Ovary (tissue), 9 donors: ENCODE measurements around the gene PSMD2. TPM values are rescaled to one million over a fixed set of nuclear protein-coding genes. Genes with fewer than 3 reads are reported as not detected.

Source experiments
- DNase-seq, 5 donors: peaks; one replicate each; pipeline ENCODE4 v3.0.0-alpha.2; 2019 to 2020
- H3K27ac ChIP-seq, 2 donors: fragments of 200-600 bp; one replicate each; pipeline versions ENCODE4 v1.5.1 to v1.8.0; 2019 to 2022
- H3K27me3 ChIP-seq: fragments of 200-600 bp; one replicate; pipeline ENCODE4 v1.8.0; 2022
- H3K36me3 ChIP-seq: fragments of 200-600 bp; sonication (generic); one replicate; pipeline ENCODE4 v1.5.1; 2019
- H3K4me1 ChIP-seq: one replicate; pipeline ENCODE4 v1.8.1; 2013; ENCODE audit warnings: mild to moderate bottlenecking, moderate library complexity; ENCODE audit not compliant: insufficient read depth
- H3K4me3 ChIP-seq: fragments of 200-600 bp; sonication (generic); one replicate; pipeline ENCODE4 v1.5.1; 2017
- H3K9me3 ChIP-seq, 2 donors: fragments of 200-600 bp in 1 of 2; sonication (generic) in 1 of 2; one replicate each; pipeline versions ENCODE4 v1.5.1 to v1.8.1; 2013 to 2019; ENCODE audit warnings: mild to moderate bottlenecking in 1 of 2, moderate library complexity in 1 of 2
- CTCF ChIP-seq, 3 donors: fragments of 450-650 bp in 2 of 3; fragments of 200-600 bp in 1 of 3; IDR thresholded peaks; one replicate each; pipeline versions ENCODE4 v1.5.1 to v1.8.0; 2016 to 2022; ENCODE audit warnings: antibody characterized with exemption in 3 of 3, mild to moderate bottlenecking in 1 of 3
- EP300 ChIP-seq: sonication (generic); formaldehyde crosslinking; IDR thresholded peaks from one replicate; pipeline ENCODE4 v1.6.1; 2017; ENCODE audit warnings: antibody characterized with exemption
- POLR2A ChIP-seq: fragments of 450-650 bp; IDR thresholded peaks from one replicate; pipeline ENCODE4 v1.6.1; 2017; ENCODE audit warnings: antibody characterized with exemption, mild to moderate bottlenecking, moderate library complexity
- WGBS, 3 donors: extraction: QIAGEN DNeasy Blood & Tissue Kit in 1 of 3; methylation state at CpG; one replicate each; pipeline versions ENCODE4 v1.1.5 to v1.1.7; 2013 to 2017; 5-methylcytosine and 5-hydroxymethylcytosine counted together
- intact Hi-C, 4 donors: fragments of 100-400 bp; cut with DNase I; formaldehyde crosslinking; loops; one replicate each; pipeline versions ENCODE4 v1.11.0 to v1.15.1; 2022 to 2023
- polyA plus RNA-seq, 2 donors: library from polyadenylated mRNA; stranded (reverse); fragments of 200-250 nt in 1 of 2; fragments of 350-450 nt in 1 of 2; fragmentation: Illumina TruSeq in 1 of 2; extraction: RNeasy Lipid Tissue Mini Kit (QIAGEN cat#74804) in 1 of 2; gene quantifications; one replicate each; pipeline ENCODE4 v1.2.3, GENCODE V29; 2013 to 2014
- total RNA-seq, 7 donors: library from RNA; depleted of rRNA in 2 of 7; stranded (reverse); fragments of >200 nt in 2 of 7; fragmentation: NEBNext Ultra II Directional in 3 of 7; extraction: Animal tissue kit (Norgen Biotek cat#: 25700) in 3 of 7; gene quantifications; one replicate each; pipeline versions ENCODE4 v1.1.0 to v1.2.4, GENCODE V29; 2016 to 2023
- donor health status: DM: no; HTN: no; CAD: no; lungs with moderate emphysema.
- donor health status: DM: no; HTN: no; CAD: no.
- donor health status: Bipolar disorder and iron deficiency.
- donor health status: DM: yes; HTN: yes; CAD: no.
- donor health status: DM: no; HTN: no; CAD: no.
- donor health status: DM: yes; HTN: yes; CAD: no.

Gene PSMD2
- total and polyA plus RNA-seq, 9 donors: 74.4 to 177 (median 138) TPM

DNA sequence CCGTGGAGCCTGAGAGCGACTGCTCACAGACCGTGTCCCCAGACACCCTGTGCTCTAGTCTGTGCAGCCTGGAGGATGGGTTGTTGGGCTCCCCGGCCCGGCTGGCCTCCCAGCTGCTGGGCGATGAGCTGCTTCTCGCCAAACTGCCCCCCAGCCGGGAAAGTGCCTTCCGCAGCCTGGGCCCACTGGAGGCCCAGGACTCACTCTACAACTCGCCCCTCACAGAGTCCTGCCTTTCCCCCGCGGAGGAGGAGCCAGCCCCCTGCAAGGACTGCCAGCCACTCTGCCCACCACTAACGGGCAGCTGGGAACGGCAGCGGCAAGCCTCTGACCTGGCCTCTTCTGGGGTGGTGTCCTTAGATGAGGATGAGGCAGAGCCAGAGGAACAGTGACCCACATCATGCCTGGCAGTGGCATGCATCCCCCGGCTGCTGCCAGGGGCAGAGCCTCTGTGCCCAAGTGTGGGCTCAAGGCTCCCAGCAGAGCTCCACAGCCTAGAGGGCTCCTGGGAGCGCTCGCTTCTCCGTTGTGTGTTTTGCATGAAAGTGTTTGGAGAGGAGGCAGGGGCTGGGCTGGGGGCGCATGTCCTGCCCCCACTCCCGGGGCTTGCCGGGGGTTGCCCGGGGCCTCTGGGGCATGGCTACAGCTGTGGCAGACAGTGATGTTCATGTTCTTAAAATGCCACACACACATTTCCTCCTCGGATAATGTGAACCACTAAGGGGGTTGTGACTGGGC, 45.7 kb downstream of the PSMD2 start:
- Histone ChIP-seq H3K27me3 (no peaks in the 10 kb centered on the region), H3K9me3 (no peaks in the 10 kb centered on the region), H3K27ac (no peak overlapping the region), H3K36me3 (no peaks in the 10 kb centered on the region), H3K4me1 (peaks cover 6% of the 10 kb centered on the region), H3K4me3 (no peak overlapping the region)
- no peak for DNase-seq
- no peak for TF ChIP-seq POLR2A
- intact Hi-C loops: no loop called here
- WGBS, 3 donors: 72 to 76% (median 76%) methylated on average over 20 to 24 of the region's 24 CpGs

DNA sequence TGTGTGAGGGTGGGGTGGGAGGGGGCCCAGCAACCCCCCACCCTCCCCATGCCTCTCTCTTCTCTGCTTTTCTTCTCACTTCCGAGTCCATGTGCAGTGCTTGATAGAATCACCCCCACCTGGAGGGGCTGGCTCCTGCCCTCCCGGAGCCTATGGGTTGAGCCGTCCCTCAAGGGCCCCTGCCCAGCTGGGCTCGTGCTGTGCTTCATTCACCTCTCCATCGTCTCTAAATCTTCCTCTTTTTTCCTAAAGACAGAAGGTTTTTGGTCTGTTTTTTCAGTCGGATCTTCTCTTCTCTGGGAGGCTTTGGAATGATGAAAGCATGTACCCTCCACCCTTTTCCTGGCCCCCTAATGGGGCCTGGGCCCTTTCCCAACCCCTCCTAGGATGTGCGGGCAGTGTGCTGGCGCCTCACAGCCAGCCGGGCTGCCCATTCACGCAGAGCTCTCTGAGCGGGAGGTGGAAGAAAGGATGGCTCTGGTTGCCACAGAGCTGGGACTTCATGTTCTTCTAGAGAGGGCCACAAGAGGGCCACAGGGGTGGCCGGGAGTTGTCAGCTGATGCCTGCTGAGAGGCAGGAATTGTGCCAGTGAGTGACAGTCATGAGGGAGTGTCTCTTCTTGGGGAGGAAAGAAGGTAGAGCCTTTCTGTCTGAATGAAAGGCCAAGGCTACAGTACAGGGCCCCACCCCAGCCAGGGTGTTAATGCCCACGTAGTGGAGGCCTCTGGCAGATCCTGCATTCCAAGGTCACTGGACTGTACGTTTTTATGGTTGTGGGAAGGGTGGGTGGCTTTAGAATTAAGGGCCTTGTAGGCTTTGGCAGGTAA, 46.5 kb downstream of the PSMD2 start:
- Histone ChIP-seq H3K4me3 (no peak overlapping the region), H3K9me3 (no peaks in the 10 kb centered on the region), H3K36me3 (no peaks in the 10 kb centered on the region), H3K4me1 (peaks cover 6% of the 10 kb centered on the region), H3K27me3 (no peaks in the 10 kb centered on the region), H3K27ac (no peak overlapping the region)
- intact Hi-C loops: no loop called here
- DNase-seq: peak in 1 of 5 donors; percentile 46
- WGBS, 3 donors: 47 to 56% (median 50%) methylated on average over 14 of the region's 14 CpGs
- TF ChIP-seq POLR2A: no peak
- no peak for TF ChIP-seq CTCF (IDR thresholded peaks at IDR 0.05)
- no peak for TF ChIP-seq EP300

GRCh38 chr3:184346480-184347190, 47.6 kb downstream of the PSMD2 start:
- 90 to 91% (median 91%) methylated on average over 20 of the region's 20 CpGs for WGBS, 3 donors
- Histone ChIP-seq H3K9me3 (no peaks in the 10 kb centered on the region), H3K36me3 (no peaks in the 10 kb centered on the region), H3K27me3 (no peaks in the 10 kb centered on the region), H3K4me3 (no peak overlapping the region), H3K4me1 (peaks cover 8% of the 10 kb centered on the region), H3K27ac (no peak overlapping the region)
- TF ChIP-seq EP300 (no peak), POLR2A (no peak), CTCF (IDR thresholded peaks at IDR 0.05) (no peak)
- intact Hi-C loops: no loop called here
- DNase-seq: no peak

DNA sequence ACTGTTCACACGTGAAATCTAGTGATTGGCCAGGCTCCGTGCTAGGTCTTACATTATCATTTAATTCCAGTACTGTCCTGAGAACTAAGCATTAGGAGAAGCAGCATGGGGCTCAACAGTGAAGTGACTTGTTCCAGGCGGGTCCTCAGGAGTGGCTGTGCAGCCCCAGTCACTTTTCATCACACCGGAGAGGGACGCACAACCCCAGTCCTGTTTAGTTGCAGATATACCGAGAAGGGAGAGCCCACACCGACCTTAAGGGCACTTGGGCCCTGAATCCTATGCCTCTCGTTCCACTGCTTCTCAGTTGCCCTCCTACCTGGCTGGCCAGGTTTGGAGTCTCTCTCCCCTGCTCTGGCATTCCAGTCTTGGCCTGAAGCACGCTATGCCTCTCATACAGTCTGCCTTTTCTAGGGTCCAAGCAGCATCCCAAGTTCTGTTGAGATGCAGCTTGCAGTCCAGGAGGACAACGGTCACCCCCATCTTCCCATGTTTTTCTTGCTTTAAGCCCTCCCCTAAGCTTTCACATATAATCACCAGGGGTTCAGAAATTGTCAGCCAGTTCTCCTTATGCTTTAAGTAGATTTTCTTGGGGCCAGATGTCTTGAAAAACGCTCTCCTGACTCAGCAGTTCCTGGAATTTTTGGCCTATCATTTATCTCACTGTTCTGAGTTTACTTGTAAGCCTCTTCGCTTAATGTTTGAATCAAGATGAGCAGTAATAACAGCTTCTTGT, 48.4 kb downstream of the PSMD2 start:
- no peaks in the 10 kb centered on the region for H3K27me3 ChIP-seq
- no peak for TF ChIP-seq CTCF (IDR thresholded peaks at IDR 0.05)
- no peak for TF ChIP-seq EP300
- TF ChIP-seq POLR2A: no peak
- H3K36me3 ChIP-seq: no peaks in the 10 kb centered on the region
- no peaks in the 10 kb centered on the region for H3K9me3 ChIP-seq
- intact Hi-C loops: loop anchor here in 1 of 4 donors (2.0 kb wide), 1 partner anchor 33 kb away; the partner anchor contains the start of gene CHRD
- H3K4me1 ChIP-seq: peaks cover 12% of the 10 kb centered on the region
- WGBS, 3 donors: 53 to 59% (median 56%) methylated on average over 12 of the region's 12 CpGs
- peak overlapping the region in 1 of 2 donors; percentile 43 for H3K27ac ChIP-seq
- no peak for DNase-seq
- no peak overlapping the region for H3K4me3 ChIP-seq
